Smooth muscle cell (in vitro differentiated cells): ENCODE data around the gene DHX16. TPM values are rescaled to one million over a fixed set of nuclear protein-coding genes. Genes with fewer than 3 reads are reported as not detected.

Experiments
- DNase-seq: peaks from one replicate; lab custom pipeline; 2025; ENCODE audit not compliant: unreplicated experiment; lab: John Stamatoyannopoulos, UW
- H2AFZ ChIP-seq: fragments of 200-600 bp; sonication (generic); 2 replicates; pipeline ENCODE4 v1.6.0; 2016; ENCODE audit warnings: antibody characterized with exemption, low read depth, mild to moderate bottlenecking
- H3F3A ChIP-seq: fragments of 200-600 bp; sonication (generic); 2 replicates; pipeline ENCODE4 v1.6.0; 2017; ENCODE audit warnings: antibody characterized with exemption, low read depth
- H3K27ac ChIP-seq: fragments of 200-600 bp; sonication (generic); 2 replicates; pipeline ENCODE4 v1.5.1; 2016; ENCODE audit warnings: low read depth, mild to moderate bottlenecking
- H3K27me3 ChIP-seq: fragments of 200-600 bp; sonication (generic); 2 replicates; pipeline ENCODE4 v1.6.1; 2016; ENCODE audit warnings: low read depth, mild to moderate bottlenecking
- H3K36me3 ChIP-seq: fragments of 200-600 bp; sonication (generic); 2 replicates; pipeline ENCODE4 v1.5.1; 2016; ENCODE audit warnings: low read depth
- H3K4me1 ChIP-seq: fragments of 200-600 bp; sonication (generic); 2 replicates; pipeline ENCODE4 v1.5.1; 2016; ENCODE audit warnings: low read depth
- H3K4me2 ChIP-seq: fragments of 200-600 bp; sonication (generic); 2 replicates; pipeline ENCODE4 v1.6.0; 2016; ENCODE audit warnings: mild to moderate bottlenecking
- H3K4me3 ChIP-seq: fragments of 200-600 bp; sonication (generic); 2 replicates; pipeline ENCODE4 v1.5.1; 2016; ENCODE audit warnings: mild to moderate bottlenecking
- H3K79me2 ChIP-seq: fragments of 200-600 bp; sonication (generic); 2 replicates; pipeline ENCODE4 v1.6.0; 2016; ENCODE audit warnings: low read depth, mild to moderate bottlenecking
- H3K9ac ChIP-seq: fragments of 200-600 bp; sonication (generic); 2 replicates; pipeline ENCODE4 v1.6.0; 2016; ENCODE audit warnings: low read depth
- H3K9me3 ChIP-seq: fragments of 200-600 bp; sonication (generic); replicated peaks from 2 replicates; pipeline ENCODE4 v1.5.1; 2016; ENCODE audit warnings: low read depth
- H4K20me1 ChIP-seq: fragments of 200-600 bp; sonication (generic); 2 replicates; pipeline ENCODE4 v1.6.0; 2016; ENCODE audit warnings: low read depth
- WGBS: methylation state at CpG from one replicate; pipeline ENCODE4 v1.1.7; 2016; ENCODE audit warnings: low lambda C conversion rate; 5-methylcytosine and 5-hydroxymethylcytosine counted together
- polyA plus RNA-seq: library from polyadenylated mRNA; unstranded; fragments of >200 nt; fragmentation: Nextera tagmentation; extraction: Ambion mirVana; gene quantifications from 2 replicates; pipeline ENCODE4 v1.2.1, GENCODE V29; 2016
- total RNA-seq: library from RNA; depleted of rRNA; stranded (reverse); fragments of >200 nt; gene quantifications from 2 replicates; pipeline ENCODE4 v1.2.3, GENCODE V29; 2014
- TF ChIP-seq, protein P1 (sequence below): fragments of 200-600 bp; sonication (generic); IDR thresholded peaks from 2 replicates; pipeline ENCODE4 v1.5.1; 2017; ENCODE audit warnings: borderline replicate concordance, mild to moderate bottlenecking, antibody characterized with exemption; ENCODE audit not compliant: insufficient read depth, poor library complexity, severe bottlenecking

The DHX16 gene
- total and polyA plus RNA-seq, 2 experiments from 2014 or later: 12.4 to 23.5 TPM

DNA sequence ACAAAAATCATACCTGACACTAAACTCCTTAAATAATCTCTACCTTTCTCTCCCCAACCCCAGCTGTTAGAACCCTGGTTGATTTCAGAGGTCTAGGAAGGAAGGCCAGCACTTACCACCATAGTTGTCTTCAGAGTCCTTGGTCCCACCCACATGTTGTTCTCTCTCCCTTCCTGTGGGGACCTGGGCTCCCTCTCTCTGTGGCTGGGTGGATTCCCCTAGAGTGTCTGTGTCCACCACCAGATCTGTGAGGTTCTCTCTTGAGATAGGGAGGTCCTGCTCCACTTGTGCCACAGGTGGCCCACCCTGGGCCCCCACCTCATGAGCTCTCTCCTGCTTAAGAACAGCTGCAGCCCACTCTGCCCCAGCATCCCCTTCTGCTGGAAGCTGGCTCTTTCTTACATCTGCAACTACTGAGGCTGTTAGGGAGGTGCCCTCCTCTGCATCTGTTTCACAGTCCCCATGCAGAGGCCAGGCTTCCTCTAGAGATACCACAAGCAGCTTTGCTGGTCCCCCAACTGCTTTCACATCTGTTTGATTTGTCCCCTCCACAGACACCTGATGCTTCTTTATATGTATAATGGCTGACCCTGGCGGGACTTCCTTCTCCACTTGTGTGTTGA, 39.1 kb upstream of the DHX16 start:
- no peak overlapping the region for H3K9ac ChIP-seq
- peaks cover 10% of the 10 kb centered on the region for H3K4me1 ChIP-seq
- no peak for DNase-seq
- WGBS: 100% methylated on average over 1 of the region's 1 CpG
- H3K36me3 ChIP-seq: no peaks in the 10 kb centered on the region
- H3F3A ChIP-seq: no peaks in the 10 kb centered on the region
- no peaks in the 10 kb centered on the region for H3K27me3 ChIP-seq
- no peak overlapping the region for H3K27ac ChIP-seq
- H3K79me2 ChIP-seq: peaks cover 9% of the 10 kb centered on the region
- no peak overlapping the region for H2AFZ ChIP-seq
- no peaks in the 10 kb centered on the region for H3K9me3 ChIP-seq
- H4K20me1 ChIP-seq: no peaks in the 10 kb centered on the region
- TF ChIP-seq, protein P1, sequence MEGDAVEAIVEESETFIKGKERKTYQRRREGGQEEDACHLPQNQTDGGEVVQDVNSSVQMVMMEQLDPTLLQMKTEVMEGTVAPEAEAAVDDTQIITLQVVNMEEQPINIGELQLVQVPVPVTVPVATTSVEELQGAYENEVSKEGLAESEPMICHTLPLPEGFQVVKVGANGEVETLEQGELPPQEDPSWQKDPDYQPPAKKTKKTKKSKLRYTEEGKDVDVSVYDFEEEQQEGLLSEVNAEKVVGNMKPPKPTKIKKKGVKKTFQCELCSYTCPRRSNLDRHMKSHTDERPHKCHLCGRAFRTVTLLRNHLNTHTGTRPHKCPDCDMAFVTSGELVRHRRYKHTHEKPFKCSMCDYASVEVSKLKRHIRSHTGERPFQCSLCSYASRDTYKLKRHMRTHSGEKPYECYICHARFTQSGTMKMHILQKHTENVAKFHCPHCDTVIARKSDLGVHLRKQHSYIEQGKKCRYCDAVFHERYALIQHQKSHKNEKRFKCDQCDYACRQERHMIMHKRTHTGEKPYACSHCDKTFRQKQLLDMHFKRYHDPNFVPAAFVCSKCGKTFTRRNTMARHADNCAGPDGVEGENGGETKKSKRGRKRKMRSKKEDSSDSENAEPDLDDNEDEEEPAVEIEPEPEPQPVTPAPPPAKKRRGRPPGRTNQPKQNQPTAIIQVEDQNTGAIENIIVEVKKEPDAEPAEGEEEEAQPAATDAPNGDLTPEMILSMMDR: no peak
- H3K4me3 ChIP-seq: no peak overlapping the region
- no peak overlapping the region for H3K4me2 ChIP-seq

DNA sequence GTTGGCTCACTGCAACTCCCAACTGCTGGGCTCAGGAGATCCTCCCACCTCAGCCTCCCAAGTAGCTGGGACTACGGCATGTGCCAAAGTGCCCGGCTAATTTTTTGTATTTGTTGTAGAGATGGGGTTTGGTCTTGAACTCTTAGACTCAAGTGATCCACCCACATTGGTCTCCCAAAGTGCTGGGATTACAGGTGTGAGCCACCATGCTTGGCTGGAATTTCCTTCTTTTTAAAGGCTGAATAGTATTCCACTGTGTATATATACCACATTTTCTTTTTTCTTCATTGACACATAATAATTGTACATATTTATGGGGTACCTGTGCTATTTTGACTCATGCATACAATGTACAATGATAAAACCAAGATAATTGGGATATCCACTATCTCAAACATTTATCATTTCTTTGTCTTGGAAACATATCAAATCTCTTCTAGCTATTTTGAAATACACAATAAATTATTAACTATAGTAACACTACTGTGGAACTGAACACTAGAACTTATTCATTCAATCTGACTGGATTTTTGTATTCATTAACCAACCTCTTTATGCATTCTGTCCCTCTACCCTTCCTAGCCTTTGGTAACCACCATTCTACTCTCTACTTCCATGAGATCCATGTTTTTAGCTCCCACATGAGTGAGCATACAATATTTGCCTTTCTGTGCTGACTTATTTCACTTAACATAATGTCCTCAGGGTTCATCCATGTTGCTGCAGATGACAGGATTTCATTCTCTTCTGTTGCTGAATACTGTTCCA, 36.5 kb upstream of the DHX16 start:
- Histone ChIP-seq H3K4me1 (no peaks in the 10 kb centered on the region), H3K79me2 (no peaks in the 10 kb centered on the region), H4K20me1 (no peaks in the 10 kb centered on the region), H3K27ac (no peak overlapping the region), H3K27me3 (no peaks in the 10 kb centered on the region), H3K4me3 (no peak overlapping the region), H3K4me2 (no peak overlapping the region), H3K9me3 (no peaks in the 10 kb centered on the region), H3K9ac (no peak overlapping the region), H3F3A (no peaks in the 10 kb centered on the region), H2AFZ (no peak overlapping the region), H3K36me3 (no peaks in the 10 kb centered on the region)
- DNase-seq: no peak
- TF ChIP-seq, protein P1: no peak
- 95% methylated on average over 2 of the region's 2 CpGs for WGBS

DNA sequence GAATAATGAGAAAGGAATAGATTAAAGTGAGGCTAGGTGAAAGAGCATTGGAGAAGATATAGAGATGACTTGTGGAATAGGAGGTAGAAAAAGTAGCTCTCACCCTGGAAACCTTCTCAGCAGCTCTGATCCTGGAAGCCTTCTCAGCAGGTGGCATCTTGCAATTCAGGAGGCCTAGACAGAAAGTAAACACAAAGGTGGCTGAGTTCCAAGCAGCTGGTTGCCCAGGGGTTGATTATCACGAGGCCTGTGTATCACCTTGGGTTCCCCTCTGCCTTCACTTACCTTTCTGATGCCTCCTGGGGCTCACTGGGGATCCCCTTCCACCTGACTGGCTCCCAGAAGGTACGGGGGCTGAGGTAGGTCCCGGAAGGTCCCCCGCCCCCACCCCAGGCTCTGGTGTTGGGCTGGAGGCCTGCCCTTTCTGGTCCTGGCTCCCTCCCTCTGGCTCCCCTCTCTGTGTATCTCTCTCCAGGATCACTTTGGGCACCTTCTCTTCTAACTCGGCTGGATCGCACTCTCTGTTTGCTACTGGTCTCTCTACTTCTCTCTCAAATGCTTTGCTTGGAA, 34.6 kb upstream of the DHX16 start:
- H3K4me3 ChIP-seq: no peak overlapping the region
- H3K4me1 ChIP-seq: no peaks in the 10 kb centered on the region
- H3K27me3 ChIP-seq: no peaks in the 10 kb centered on the region
- H3K27ac ChIP-seq: no peak overlapping the region
- no peaks in the 10 kb centered on the region for H3K79me2 ChIP-seq
- 98% methylated on average over 6 of the region's 6 CpGs for WGBS
- H4K20me1 ChIP-seq: no peaks in the 10 kb centered on the region
- no peaks in the 10 kb centered on the region for H3F3A ChIP-seq
- no peak overlapping the region for H3K9ac ChIP-seq
- TF ChIP-seq, protein P1: no peak
- no peak overlapping the region for H2AFZ ChIP-seq
- DNase-seq: no peak
- no peaks in the 10 kb centered on the region for H3K9me3 ChIP-seq
- no peak overlapping the region for H3K4me2 ChIP-seq
- no peaks in the 10 kb centered on the region for H3K36me3 ChIP-seq
